ENCODE results near the gene TRIM14. TPM values are rescaled to one million over a fixed set of nuclear protein-coding genes. Genes with fewer than 3 reads are reported as not detected.

The TRIM14 gene
- polyA plus RNA-seq = 10 to 100 TPM; 34.8 to 95.0 (median 35.9) TPM

GRCh38 chr9:98118640-98119601, at the start of gene TRIM14:
TRIM14 (minus strand) TSS chr9:98119222; CDS start chr9:98119188, 34 bp downstream.
- peaks cover 0 to 8% (median 4%) of the 10 kb centered on the region in 3 donors for H3K36me3 Mint-ChIP-seq
- peaks cover 41 to 47% of the 10 kb centered on the region in 2 donors for H3K4me1 Mint-ChIP-seq
- peak within 1 kb of the TSS; percentile 95 to 99 (median 97) for H3K27ac Mint-ChIP-seq
- H3K4me3 Mint-ChIP-seq = peak within 1 kb of the TSS; percentile 88 to 96 (median 92)
- H3K27me3 Mint-ChIP-seq (ENCODE audit: low read depth in 3 of 3) = peaks cover 2 to 7% (median 5%) of the 10 kb centered on the region in 3 donors
- no peaks in the 10 kb centered on the region for H3K9me3 Mint-ChIP-seq
- peak; percentile 61 to 68 (median 62) for DNase-seq

- no peak overlapping the region for H3K4me3 Mint-ChIP-seq
- DNase-seq = no peak
Observed at GRCh38 chr9:98168153-98168780, 49.2 kb upstream of the TRIM14 start.

GRCh38 chr9:98164912-98165311, 45.9 kb upstream of the TRIM14 start:
- Mint-ChIP-seq H3K9me3 (no peaks in the 10 kb centered on the region), H3K36me3 (no peaks in the 10 kb centered on the region), H3K4me3 (no peak overlapping the region), H3K27me3 (ENCODE audit: low read depth in 3 of 3) (peaks cover 2 to 7% (median 2%) of the 10 kb centered on the region in 3 donors), H3K27ac (peak overlapping the region in 1 of 6 donors; percentile 53), H3K4me1 (peaks cover 19 to 25% of the 10 kb centered on the region in 2 donors)
- DNase-seq = no peak

More at GRCh38 chr9:98168153-98168780, 49.2 kb upstream of the TRIM14 start:
- Mint-ChIP-seq H3K4me1 (peaks cover 18 to 26% of the 10 kb centered on the region in 2 donors), H3K9me3 (no peaks in the 10 kb centered on the region), H3K27me3 (ENCODE audit: low read depth in 3 of 3) (peaks cover 0 to 6% (median 5%) of the 10 kb centered on the region in 3 donors), H3K36me3 (no peaks in the 10 kb centered on the region), H3K27ac (peak overlapping the region in 4 of 6 donors; percentile 8 to 91 (median 56))

- H3K4me1 Mint-ChIP-seq = peaks cover 31 to 36% of the 10 kb centered on the region in 2 donors
- peaks cover 2 to 9% (median 5%) of the 10 kb centered on the region in 3 donors for H3K27me3 Mint-ChIP-seq (ENCODE audit: low read depth in 3 of 3)
- no peak overlapping the region for H3K4me3 Mint-ChIP-seq
- H3K36me3 Mint-ChIP-seq = no peaks in the 10 kb centered on the region
- no peak overlapping the region for H3K27ac Mint-ChIP-seq
- no peaks in the 10 kb centered on the region for H3K9me3 Mint-ChIP-seq
- no peak for DNase-seq
Observed at GRCh38 chr9:98162613-98163012, 43.6 kb upstream of the TRIM14 start.

- H3K27me3 Mint-ChIP-seq (ENCODE audit: low read depth in 3 of 3) = peaks cover 2 to 6% (median 5%) of the 10 kb centered on the region in 3 donors
- H3K4me1 Mint-ChIP-seq = peaks cover 31 to 36% of the 10 kb centered on the region in 2 donors
- H3K4me3 Mint-ChIP-seq = no peak overlapping the region
- no peaks in the 10 kb centered on the region for H3K9me3 Mint-ChIP-seq
- H3K27ac Mint-ChIP-seq = no peak overlapping the region
- DNase-seq = no peak
- no peaks in the 10 kb centered on the region for H3K36me3 Mint-ChIP-seq
Observed at GRCh38 chr9:98161851-98162250, 42.8 kb upstream of the TRIM14 start.

GRCh38 chr9:98159790-98160189, 40.8 kb upstream of the TRIM14 start:
- Mint-ChIP-seq H3K27me3 (ENCODE audit: low read depth in 3 of 3) (peaks cover 2 to 5% (median 4%) of the 10 kb centered on the region in 3 donors), H3K27ac (peak overlapping the region in 3 of 6 donors; percentile 0 to 62 (median 9)), H3K4me3 (no peak overlapping the region), H3K36me3 (peaks cover 0 to 3% (median 0%) of the 10 kb centered on the region in 3 donors), H3K4me1 (peaks cover 31 to 36% of the 10 kb centered on the region in 2 donors), H3K9me3 (no peaks in the 10 kb centered on the region)
- no peak for DNase-seq

- Mint-ChIP-seq H3K27ac (peak overlapping the region in 3 of 6 donors; percentile 0 to 62 (median 17)), H3K9me3 (no peaks in the 10 kb centered on the region), H3K36me3 (peaks cover 0 to 3% (median 0%) of the 10 kb centered on the region in 3 donors), H3K4me3 (no peak overlapping the region), H3K4me1 (peaks cover 29 to 32% of the 10 kb centered on the region in 2 donors), H3K27me3 (ENCODE audit: low read depth in 3 of 3) (peaks cover 2 to 5% (median 4%) of the 10 kb centered on the region in 3 donors)
- DNase-seq = no peak
Observed at GRCh38 chr9:98159301-98159700, 40.3 kb upstream of the TRIM14 start.

GRCh38 chr9:98158071-98158831, 39.2 kb upstream of the TRIM14 start:
- Mint-ChIP-seq H3K4me1 (peaks cover 18 to 22% of the 10 kb centered on the region in 2 donors), H3K36me3 (peaks cover 0 to 10% (median 4%) of the 10 kb centered on the region in 3 donors), H3K9me3 (no peaks in the 10 kb centered on the region), H3K4me3 (peak overlapping the region in 2 of 5 donors; percentile 11 to 29), H3K27ac (peak overlapping the region in 5 of 6 donors; percentile 20 to 85 (median 57)), H3K27me3 (ENCODE audit: low read depth in 3 of 3) (peaks cover 2 to 4% (median 3%) of the 10 kb centered on the region in 3 donors)
- peak in 2 of 3 donors; percentile 10 to 16 for DNase-seq

- DNase-seq = no peak
Observed at GRCh38 chr9:98157372-98157771, 38.4 kb upstream of the TRIM14 start.

GRCh38 chr9:98154678-98155077, 35.7 kb upstream of the TRIM14 start:
- peaks cover 15 to 20% of the 10 kb centered on the region in 2 donors for H3K4me1 Mint-ChIP-seq

More at GRCh38 chr9:98157372-98157771, 38.4 kb upstream of the TRIM14 start:
- peaks cover 18 to 21% of the 10 kb centered on the region in 2 donors for H3K4me1 Mint-ChIP-seq
- H3K27me3 Mint-ChIP-seq (ENCODE audit: low read depth in 3 of 3) = peaks cover 2 to 4% (median 3%) of the 10 kb centered on the region in 3 donors
- no peak overlapping the region for H3K4me3 Mint-ChIP-seq
- no peaks in the 10 kb centered on the region for H3K9me3 Mint-ChIP-seq
- peaks cover 0 to 10% (median 4%) of the 10 kb centered on the region in 3 donors for H3K36me3 Mint-ChIP-seq
- peak overlapping the region in 1 of 6 donors; percentile 53 for H3K27ac Mint-ChIP-seq

GRCh38 chr9:98152526-98152925, 33.5 kb upstream of the TRIM14 start:
- Mint-ChIP-seq H3K36me3 (peaks cover 0 to 10% (median 4%) of the 10 kb centered on the region in 3 donors), H3K4me1 (no peaks in the 10 kb centered on the region), H3K27me3 (ENCODE audit: low read depth in 3 of 3) (no peaks in the 10 kb centered on the region), H3K9me3 (no peaks in the 10 kb centered on the region), H3K27ac (no peak overlapping the region), H3K4me3 (no peak overlapping the region)
- no peak for DNase-seq

More at GRCh38 chr9:98154678-98155077, 35.7 kb upstream of the TRIM14 start:
- peaks cover 0 to 3% (median 2%) of the 10 kb centered on the region in 3 donors for H3K27me3 Mint-ChIP-seq (ENCODE audit: low read depth in 3 of 3)
- H3K9me3 Mint-ChIP-seq = no peaks in the 10 kb centered on the region
- H3K27ac Mint-ChIP-seq = no peak overlapping the region
- no peak for DNase-seq
- peaks cover 0 to 10% (median 4%) of the 10 kb centered on the region in 3 donors for H3K36me3 Mint-ChIP-seq
- no peak overlapping the region for H3K4me3 Mint-ChIP-seq

GRCh38 chr9:98150721-98151120, 31.7 kb upstream of the TRIM14 start:
- Mint-ChIP-seq H3K27ac (no peak overlapping the region), H3K4me1 (no peaks in the 10 kb centered on the region), H3K4me3 (no peak overlapping the region), H3K27me3 (ENCODE audit: low read depth in 3 of 3) (no peaks in the 10 kb centered on the region), H3K36me3 (peaks cover 0 to 6% (median 4%) of the 10 kb centered on the region in 3 donors), H3K9me3 (no peaks in the 10 kb centered on the region)
- no peak for DNase-seq

GRCh38 chr9:98150164-98150563, 31.1 kb upstream of the TRIM14 start:
- Mint-ChIP-seq H3K27ac (peak overlapping the region in 2 of 6 donors; percentile 42 to 70), H3K27me3 (ENCODE audit: low read depth in 3 of 3) (no peaks in the 10 kb centered on the region)

More at GRCh38 chr9:98150164-98150563, 31.1 kb upstream of the TRIM14 start:
- DNase-seq = no peak
- H3K9me3 Mint-ChIP-seq = no peaks in the 10 kb centered on the region
- H3K4me1 Mint-ChIP-seq = no peaks in the 10 kb centered on the region
- H3K4me3 Mint-ChIP-seq = no peak overlapping the region
- H3K36me3 Mint-ChIP-seq = peaks cover 0 to 6% (median 4%) of the 10 kb centered on the region in 3 donors

Measured in immature natural killer cell (primary cell).